COR-L47 (cell line): ENCODE data around the gene CEP63.

Experiments used
- DNase-seq: peaks from one replicate; lab custom pipeline; 2025; lab: John Stamatoyannopoulos, UW

Gene CEP63

DNA sequence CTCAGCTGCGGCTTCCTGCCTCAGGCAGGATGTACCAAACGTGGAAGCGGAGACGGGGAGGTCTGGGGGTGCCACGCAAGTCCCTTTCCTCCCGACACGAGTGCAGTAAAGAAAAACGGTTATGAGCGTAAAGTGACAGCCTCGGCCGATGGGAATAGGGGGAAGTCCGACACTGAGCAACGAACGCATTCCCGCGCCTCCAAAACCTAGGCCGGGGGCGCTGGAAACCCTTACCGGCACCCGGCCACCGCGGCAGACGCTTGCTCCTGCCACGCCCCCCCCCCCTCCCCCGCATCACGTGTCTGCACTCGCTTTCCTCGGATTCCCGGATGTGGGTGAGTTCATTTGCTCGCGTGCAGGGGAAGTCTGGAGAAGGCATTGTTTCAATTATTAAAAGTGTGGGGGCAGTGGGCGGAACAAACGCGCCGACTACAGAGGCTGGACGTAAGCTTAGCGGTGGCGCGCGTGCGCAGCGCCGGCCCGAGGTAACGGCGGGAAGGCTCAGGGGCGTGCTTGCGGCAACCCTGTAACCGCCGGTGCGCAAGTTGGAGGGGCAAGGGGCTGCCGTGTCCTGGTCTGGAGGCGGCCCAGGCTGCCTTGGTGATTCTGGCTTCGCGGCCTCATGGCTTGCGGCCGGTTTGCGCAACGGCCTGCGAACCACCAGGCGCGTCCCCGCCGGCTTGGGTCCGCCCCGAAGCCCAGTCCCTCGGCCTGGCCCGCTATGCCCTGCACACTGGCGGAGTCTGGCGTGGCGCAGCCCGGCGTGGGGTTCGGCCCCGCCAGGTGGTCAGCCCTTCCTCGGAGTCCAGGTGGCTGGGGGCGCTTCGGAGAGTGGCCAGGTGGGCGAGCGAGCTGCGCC is at the start of gene CEP63, which contains the start of gene ANAPC13:
CEP63 (plus strand) TSS at position 340 of the 859 bp plus-strand sequence. CDS start 9,264 bp downstream, outside the sequence.
ANAPC13 (minus strand) TSS at position 268 of the 859 bp plus-strand sequence. CDS start 3,081 bp downstream, outside the sequence.
- peak; percentile 99 for DNase-seq

DNA sequence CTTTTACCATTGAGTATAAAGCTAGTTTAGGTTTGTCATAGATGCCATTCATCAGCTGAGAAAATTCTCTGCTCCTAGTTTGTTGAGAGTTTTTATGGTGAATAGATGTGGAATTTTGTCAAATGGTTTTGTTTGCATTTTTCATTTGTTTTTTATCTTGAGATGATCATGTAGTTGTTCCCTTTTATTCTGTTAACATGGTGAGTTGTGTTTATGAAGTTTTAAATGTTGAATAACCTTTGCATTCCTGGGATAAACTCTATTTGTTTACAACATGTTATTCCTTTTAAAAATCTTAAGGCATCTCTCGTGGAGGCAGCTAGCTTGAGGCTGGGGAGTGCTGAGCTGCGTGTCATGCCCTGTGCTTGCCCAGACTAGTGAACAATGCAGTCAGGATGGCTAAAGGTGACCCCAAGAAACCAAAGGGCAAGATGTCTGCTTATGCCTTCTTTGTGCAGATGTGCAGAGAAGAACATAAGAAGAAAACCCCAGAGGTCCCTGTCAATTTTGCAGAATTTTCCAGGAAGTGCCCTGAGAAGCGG is 48.6 kb upstream of the CEP63 start:
- no peak for DNase-seq

DNA sequence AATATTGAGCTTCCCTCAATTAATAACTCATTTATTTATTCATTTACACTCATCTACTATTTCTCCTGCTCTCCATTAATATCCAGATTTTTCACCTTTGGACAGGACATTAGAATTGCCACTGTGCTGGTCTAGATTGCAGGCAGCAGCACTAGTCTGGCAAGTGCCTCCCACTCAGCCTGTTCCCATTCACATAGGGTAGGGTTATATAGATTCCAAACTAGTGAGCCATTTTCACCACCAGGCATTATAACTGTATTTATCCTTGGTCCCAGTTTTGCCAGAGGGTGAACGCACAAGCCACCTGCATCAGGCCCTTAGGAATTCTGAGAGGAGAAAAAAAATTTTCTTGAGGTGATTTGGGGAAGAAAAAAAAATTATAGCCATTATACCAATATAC is 44.5 kb upstream of the CEP63 start:
- DNase-seq, result no peak

DNA sequence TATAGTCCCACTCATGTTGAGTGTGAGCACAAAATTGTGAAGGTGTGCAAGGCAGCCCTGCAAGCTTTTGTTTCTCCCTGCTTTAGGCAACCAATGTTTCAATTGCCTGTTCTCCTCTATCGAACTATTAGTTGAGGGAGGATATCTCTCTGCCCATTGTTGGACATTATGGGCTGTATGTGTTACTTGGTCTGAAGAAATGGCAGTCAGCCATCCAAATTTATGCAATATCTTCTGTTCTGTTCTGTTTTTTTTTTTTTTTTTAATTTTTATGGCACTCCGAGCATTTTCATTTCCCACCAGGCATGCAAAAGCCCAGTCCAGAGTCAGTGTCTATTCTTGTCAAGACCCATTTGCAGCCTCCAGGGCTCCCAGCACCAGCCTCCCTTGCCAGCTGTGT is 44.0 kb upstream of the CEP63 start:
- DNase-seq, result no peak

DNA sequence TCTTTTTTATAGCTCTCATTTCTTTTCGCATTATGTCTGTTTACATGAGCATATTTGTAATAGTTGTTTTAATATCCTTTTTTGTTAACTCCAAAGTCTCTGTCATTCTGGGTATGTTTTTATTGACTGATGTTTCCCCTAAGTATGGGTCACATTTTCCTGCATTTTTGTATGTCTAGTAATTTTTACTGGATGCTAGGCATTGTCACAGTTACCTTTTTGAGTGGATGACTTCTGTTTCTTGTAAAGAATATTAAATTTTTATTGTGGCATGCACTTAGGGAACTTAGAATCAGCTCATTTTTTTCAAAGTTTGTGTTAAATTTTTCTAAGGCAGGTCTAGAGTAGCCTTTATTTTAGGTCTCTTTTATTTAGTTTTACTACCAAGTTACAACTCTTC is 40.8 kb upstream of the CEP63 start:
- no peak for DNase-seq

DNA sequence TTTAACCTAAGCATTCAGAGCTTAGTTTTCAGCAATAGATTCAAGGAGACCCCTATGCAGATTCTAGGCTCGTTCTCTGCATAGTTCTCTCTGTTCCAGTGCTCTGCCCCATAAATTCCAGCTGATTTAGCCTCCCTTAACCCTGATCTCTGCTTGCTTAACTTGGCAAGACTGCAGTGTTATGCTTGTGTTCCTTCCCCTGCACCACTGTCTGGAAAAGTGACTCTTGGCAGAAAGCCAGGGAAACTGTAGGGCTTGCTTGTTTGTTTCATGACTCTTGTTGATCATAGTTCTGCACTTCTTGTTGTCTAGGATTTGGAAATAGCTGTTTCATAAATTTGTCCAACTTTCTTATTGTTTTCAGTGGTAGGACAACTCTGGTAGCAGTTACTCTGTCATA is 40.2 kb upstream of the CEP63 start:
- DNase-seq, result no peak

DNA sequence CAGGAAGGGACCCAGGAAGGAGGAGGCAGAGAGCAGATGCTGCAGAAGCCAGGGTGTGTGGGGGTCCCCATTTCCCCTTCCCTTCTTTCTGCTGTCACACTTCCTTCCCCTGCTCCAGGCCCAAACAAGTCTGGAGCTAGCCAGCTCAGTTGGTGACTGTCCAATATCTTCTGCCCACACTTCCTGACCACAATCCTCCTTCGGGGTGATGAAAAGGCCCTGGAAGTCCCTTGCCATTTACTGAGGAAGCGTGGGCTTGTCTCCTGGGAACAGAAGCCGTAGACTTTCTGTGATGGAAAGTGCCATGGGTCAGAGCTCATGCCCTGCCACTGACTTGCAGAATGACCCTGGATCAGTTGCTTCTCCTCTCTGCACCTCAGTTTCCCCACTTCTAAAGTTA is 39.1 kb upstream of the CEP63 start:
- no peak for DNase-seq

DNA sequence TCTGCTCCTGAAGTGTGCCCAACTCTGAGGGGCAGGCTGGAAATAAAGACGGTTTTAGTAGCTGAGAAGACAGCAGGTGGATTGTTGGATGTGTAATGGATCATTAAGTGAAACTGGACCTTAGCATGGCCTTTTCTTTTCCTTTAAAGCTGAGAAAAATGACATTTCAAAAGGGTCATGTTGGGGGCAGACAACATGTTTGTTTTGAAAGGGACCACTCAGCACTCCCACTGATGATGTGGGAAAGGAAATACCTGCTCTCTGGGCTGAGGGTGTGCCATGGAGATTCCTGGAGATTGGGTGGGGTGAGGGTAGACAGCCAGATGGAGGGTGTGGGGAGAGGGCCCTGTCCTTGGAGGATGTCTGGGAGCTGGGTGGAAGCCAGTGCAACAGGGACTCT is 38.5 kb upstream of the CEP63 start:
- no peak for DNase-seq

DNA sequence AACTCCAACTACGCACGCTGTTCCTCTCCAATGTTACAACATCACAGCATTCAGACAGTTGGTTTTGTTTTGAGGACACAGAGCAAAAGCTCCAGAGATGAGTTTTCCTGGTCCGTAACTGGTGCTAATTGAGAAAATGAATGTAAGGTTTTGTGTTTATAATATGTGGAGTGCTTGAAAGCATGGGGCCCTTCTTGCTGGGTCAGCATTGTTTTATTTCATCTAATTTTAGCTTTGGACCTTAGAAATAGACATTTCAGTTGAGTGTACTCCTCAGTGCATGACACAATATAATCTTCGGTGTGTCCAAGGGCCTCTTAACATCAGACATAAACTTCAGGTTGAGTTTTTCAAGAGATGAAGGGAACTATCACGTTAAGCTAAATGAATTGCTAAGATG is 37.2 kb upstream of the CEP63 start:
- no peak for DNase-seq

DNA sequence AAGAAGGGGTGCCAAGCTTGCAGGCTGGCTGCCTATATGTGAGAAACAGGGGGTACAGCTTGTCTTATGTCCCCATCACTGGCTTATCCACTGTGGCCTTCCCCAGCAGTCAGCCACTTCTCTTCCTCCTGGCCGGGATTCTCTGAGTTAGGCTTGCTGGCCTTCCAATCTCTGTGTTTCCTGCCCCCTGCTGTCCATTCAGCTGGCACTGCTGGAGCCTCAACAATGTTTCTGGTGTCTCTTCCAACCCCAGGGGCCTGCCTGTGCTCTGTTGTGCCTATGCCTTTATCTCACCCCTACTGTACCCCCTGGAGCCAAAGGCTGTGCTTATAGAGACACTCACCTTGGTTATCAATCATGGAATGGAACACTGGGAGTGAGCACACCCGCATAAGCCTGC is 36.6 kb upstream of the CEP63 start:
- peak; percentile 26 for DNase-seq

DNA sequence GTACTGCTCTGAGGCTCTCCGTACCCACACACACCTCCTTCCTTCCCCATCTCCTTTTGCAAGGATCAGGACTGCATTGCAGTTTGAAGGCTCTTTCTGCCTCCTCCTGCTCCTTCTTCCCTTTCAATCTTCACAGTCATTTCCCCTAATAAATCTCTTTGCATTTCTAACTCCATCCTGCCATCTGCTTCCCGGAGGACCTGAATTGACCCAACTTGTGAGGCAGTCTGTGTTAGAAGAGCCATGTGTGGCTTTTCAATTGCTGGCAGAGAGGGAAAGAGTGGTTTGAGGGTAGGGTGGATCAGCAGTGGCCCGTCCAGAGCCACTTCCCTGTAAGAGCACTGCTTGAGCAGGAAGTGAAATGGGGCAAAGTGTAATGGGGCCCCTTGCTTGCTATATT is 35.9 kb upstream of the CEP63 start:
- DNase-seq, result no peak

DNA sequence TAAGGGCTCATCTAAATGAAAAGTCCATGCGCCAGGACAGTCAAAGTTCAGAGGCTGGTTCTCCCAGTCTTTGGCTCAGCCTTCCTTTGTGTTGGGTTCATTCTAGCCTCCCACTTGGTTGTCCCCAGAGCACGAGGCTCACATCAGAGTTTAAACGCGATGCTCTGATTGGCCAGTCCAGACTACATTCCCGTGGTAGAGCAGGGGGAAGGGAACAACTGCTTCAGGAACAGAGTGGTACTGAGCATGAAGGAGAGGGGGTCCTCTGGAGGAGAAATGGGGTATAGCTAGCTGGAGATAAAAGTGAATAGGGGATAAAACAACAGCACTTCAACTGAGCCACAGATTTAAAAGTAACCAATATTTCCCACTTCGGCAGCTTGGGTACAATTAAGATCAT is 32.2 kb upstream of the CEP63 start:
- DNase-seq, result peak; percentile 2

DNA sequence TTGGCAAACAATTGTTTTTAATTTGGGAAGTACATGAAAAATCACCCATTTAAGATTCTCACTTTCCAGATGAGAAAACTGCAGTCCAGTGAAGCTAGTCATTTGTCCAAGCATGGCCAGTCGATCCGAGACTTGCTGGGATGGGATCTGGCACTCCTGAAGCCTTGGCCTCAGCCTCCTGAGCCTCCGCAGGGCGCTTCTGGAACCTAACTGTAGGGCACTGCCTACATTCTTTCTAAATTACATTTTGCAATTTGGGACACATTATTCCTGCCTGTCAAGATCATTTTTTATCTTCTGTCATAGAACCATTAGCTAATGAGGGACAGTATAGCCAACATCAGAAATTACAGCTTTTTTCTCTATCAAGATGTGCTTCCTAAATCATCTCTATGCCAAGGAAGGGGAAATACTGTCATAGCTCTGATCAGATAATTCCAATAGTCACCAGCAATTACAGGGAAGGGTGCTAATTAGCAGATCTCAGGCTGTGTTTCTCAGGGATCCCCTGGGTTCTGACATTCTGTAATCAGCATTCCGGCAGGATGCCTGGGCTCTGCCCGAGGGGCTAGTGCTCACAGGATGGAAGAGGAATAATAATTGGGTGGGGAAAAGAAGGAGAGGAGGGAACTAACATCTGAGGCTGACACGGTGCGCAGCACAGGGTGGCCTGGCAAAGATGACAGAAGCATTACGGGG is 28.3 kb upstream of the CEP63 start:
- DNase-seq, result peak; percentile 12

DNA sequence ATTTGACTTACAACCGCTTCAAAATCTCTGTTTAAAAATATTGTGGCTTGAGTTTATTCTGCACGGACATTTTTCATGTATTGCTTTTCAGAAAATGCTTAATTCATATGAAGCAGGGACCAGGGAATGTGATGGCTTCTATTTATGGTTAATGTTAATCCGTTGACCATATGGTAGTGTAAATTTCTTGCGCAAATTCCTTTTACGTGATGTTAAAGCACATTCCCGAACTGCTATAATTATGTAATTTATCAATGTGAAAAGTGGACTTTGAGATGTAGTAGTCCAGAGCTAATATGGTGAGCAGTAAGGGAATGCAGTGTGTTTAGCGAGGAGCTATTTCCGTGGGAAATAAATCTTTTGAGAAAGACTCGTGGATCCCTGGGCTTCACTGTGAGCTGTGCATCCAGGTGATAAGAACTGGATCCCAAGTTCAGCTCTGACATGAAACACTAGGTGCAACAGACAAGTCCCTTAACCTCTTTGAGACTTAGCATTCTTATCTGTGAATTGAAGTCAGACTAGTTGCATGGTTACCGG is 27.4 kb upstream of the CEP63 start:
- no peak for DNase-seq

DNA sequence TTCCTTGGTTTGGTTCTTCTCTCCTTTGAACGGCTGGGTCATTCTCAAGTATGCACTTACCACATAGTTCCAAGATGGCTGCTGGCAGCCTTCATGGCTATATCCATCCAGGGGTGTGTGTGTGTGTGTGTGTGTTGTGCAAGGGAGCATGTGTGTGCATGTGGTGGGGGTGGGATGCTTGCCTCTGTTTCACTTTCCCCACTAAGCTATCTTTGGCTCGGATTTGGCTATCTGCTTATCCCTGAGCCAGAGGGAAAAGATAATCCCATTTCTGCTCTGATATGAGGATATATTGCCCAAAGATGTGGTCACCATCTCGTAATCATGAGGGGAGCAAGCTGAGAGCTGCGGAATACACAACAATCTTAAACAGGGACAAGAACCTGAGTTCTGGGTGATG is 26.3 kb upstream of the CEP63 start:
- no peak for DNase-seq

DNA sequence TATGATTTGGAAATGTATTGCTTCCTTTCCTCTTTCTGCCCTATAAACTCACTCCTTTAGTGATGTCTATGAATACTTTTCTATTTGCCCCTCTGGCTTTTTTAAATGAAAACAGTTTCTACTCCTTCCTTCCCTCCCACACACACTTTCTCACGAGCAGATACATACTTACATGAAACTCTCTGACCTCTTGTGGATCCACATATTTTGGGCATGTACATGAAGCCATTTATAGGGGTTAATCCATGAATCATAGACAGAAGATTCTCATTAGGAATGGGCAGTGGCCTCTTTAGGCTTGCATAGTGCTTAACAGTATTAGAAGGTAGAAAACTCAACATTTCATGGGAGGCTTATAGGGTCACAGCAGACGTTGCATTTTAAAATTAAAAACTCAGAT is 24.9 kb upstream of the CEP63 start:
- DNase-seq, result no peak

DNA sequence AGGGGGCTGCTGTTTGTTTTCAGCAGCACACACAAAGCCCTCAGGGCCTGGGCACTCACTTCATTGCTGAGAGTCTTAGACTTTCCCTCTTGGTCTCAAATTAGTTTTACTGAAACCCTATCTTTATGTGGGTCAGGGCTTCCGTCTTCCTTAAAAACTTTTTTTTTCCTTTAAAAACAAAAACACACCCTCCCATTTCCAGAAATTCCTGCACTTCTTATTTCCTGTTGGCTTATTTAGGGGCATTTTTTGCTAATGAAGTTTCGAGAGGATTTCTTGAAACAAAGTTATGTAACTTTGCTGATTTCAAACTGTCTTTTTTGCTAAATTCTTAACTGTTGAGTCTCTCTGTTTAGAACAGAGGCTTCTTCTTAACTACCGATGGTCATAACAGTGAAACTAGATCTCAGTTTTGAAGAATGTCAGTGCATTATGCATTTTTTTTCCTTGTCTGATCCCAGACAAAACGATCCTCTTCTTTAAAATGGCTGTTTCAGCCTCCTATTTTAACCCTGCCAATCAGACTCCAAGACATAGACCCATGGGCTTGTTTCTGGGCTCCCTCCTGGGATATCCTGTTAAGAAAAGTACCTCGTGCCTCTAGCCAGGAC is 23.4 kb upstream of the CEP63 start:
- DNase-seq, result no peak

DNA sequence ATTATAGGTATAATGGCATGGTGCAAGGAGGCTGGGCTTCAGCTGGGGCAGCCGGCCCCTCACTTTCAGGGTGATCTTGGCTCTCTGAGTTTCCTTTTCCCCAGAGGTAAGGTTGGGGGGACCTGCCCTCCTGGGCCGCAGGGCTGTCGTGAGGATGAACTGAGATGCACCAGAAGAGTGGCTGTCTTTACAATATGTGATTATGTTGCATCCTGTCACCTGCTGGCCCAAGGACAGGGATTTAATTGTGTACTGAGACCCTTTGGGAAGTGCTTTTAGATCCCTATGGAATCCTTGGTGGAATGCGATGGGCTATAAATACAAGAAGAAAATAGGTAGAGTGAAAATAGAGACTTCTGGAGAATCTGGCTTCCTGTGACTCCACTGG is 22.2 kb upstream of the CEP63 start:
- DNase-seq, result no peak

DNA sequence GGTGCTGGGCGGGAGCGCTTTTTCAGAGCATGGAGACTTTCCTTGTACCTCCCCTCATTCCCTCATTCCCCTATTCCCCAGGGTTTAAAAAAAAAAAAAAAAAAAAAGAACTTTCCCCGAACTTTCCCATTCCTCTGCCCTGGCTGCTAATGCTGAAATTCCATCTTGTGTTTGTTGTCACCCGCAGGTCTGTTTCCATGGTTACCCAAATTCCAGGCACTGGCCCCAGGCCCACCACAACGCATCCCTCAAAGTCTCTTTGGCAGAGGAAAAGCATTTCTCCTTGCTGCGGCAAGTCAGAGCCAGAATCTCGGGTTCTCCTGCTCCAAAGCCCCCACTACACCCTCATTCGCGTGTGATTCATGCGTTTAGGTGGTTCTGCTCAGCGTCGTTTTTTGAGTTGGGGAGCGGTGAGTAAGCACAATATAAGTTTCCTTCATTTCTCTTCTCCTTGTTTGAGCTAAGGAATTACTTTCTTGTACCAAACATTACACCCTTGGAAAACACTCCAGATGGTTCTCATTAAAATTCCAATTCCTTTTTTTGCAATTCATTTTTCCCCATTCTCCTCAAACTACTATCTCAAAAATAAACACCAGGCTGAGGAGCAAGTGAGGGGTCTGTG is 21.7 kb upstream of the CEP63 start:
- no peak for DNase-seq

DNA sequence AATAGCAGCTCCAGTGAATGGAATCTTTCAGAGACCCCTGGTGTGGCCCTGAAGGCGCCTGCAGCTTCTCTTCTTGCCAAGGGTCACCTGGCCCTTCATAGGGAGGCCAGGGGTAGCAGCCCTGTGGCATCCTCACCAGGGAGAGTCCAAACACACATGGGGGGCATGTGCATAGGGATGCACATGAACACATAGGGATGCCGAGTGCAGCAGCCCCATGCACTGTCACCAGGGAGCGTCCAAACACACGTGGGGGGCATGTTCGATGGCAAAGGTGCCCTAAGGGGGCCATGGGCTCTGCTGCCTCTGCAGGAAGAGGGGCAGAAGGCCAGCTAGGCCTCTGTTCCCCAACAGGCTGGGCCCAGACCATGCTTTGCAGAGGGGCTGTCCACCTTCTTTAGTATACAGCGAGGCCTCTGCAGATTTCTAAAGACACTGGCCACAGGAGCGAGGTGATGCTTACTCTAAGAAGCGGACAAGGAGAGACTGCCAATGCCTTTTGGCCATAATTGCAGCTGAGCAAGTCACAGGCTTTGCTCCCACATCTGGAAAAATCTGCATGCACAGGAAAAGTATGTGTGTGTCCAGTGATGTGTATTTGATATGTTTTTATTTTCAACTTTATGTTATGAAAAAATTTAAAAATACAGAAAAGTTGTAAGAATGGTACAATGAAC is 21.0 kb upstream of the CEP63 start:
- DNase-seq, result no peak

DNA sequence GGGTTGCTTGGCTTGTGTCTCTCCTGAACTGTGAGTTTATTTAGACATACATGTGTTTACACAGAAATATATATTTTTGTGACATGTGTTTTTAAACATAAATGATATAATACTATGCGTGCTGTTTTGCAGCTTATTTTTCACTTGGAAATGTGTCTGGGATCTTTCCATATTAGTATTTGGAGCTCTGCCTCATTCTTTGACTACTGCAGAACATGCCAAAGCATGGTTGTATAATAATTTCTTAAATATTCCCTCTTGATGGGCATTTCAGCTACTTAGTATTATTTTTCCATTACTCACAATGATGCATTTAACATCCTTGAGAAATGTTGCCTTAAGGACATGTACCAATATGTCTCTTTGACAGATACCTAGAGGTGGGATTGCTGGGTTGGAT is 19.5 kb upstream of the CEP63 start:
- DNase-seq, result no peak
